Measurements from ENCODE around the gene FHIT. TPM values are rescaled to one million over a fixed set of nuclear protein-coding genes. Genes with fewer than 3 reads are reported as not detected.

Gene FHIT
- total and polyA plus RNA-seq, 10 of the 15 experiments (the other 5 are each of a cell fraction or from before 2014, with no cell fraction given) = 4.2 to 14.9 (median 9.4) TPM

DNA sequence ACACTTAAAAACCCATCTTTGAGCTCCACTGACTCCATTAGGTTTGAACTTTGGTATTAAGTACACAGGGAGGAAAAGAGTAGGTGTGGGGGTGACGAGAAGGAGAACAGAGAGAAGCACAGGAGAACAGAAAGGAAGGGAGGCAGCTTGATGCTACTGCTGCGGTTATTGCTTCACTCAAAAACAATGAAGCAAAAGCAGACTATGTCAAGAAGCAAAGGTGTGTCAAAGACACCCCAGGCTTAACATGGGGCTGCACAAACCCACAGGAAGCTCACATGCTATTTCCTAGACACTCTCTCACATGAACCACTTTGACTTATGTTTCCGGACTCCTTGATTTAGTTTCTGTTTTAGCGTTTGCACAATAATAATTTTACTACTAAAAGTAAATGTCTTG lies 1240.5 kb downstream of the FHIT start (continued):
- TF ChIP-seq SMAD1 (IDR thresholded peaks at IDR 0.05; ENCODE audit: low read depth, partially characterized antibody) = no peak
- TF ChIP-seq, protein P1, sequence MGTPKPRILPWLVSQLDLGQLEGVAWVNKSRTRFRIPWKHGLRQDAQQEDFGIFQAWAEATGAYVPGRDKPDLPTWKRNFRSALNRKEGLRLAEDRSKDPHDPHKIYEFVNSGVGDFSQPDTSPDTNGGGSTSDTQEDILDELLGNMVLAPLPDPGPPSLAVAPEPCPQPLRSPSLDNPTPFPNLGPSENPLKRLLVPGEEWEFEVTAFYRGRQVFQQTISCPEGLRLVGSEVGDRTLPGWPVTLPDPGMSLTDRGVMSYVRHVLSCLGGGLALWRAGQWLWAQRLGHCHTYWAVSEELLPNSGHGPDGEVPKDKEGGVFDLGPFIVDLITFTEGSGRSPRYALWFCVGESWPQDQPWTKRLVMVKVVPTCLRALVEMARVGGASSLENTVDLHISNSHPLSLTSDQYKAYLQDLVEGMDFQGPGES (IDR thresholded peaks at IDR 0.05) = no peak
- TF ChIP-seq, protein P2, sequence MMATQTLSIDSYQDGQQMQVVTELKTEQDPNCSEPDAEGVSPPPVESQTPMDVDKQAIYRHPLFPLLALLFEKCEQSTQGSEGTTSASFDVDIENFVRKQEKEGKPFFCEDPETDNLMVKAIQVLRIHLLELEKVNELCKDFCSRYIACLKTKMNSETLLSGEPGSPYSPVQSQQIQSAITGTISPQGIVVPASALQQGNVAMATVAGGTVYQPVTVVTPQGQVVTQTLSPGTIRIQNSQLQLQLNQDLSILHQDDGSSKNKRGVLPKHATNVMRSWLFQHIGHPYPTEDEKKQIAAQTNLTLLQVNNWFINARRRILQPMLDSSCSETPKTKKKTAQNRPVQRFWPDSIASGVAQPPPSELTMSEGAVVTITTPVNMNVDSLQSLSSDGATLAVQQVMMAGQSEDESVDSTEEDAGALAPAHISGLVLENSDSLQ (IDR thresholded peaks at IDR 0.05) = no peak
- peak in 1 of 2 experiments; percentile 83; a peak in 2 of 4 replicates for TF ChIP-seq ETV6 (conservative IDR thresholded peaks at IDR 0.05 in 1 of 2, IDR thresholded peaks at IDR 0.05 in 1 of 2; ENCODE audit: borderline replicate concordance in 1 of 2, low read depth in 1 of 2)
- TF ChIP-seq NR2C1 (IDR thresholded peaks at IDR 0.05) = no peak
- peak in 1 of 2 experiments; percentile 18; a peak in 1 of 4 replicates for TF ChIP-seq BHLHE40 (IDR thresholded peaks at IDR 0.05; ENCODE audit: borderline replicate concordance in 1 of 2, low read depth in 2 of 2, low read length in 1 of 2)
- TF ChIP-seq, protein P3, sequence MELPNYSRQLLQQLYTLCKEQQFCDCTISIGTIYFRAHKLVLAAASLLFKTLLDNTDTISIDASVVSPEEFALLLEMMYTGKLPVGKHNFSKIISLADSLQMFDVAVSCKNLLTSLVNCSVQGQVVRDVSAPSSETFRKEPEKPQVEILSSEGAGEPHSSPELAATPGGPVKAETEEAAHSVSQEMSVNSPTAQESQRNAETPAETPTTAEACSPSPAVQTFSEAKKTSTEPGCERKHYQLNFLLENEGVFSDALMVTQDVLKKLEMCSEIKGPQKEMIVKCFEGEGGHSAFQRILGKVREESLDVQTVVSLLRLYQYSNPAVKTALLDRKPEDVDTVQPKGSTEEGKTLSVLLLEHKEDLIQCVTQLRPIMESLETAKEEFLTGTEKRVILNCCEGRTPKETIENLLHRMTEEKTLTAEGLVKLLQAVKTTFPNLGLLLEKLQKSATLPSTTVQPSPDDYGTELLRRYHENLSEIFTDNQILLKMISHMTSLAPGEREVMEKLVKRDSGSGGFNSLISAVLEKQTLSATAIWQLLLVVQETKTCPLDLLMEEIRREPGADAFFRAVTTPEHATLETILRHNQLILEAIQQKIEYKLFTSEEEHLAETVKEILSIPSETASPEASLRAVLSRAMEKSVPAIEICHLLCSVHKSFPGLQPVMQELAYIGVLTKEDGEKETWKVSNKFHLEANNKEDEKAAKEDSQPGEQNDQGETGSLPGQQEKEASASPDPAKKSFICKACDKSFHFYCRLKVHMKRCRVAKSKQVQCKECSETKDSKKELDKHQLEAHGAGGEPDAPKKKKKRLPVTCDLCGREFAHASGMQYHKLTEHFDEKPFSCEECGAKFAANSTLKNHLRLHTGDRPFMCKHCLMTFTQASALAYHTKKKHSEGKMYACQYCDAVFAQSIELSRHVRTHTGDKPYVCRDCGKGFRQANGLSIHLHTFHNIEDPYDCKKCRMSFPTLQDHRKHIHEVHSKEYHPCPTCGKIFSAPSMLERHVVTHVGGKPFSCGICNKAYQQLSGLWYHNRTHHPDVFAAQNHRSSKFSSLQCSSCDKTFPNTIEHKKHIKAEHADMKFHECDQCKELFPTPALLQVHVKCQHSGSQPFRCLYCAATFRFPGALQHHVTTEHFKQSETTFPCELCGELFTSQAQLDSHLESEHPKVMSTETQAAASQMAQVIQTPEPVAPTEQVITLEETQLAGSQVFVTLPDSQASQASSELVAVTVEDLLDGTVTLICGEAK (IDR thresholded peaks at IDR 0.05; ENCODE audit: borderline replicate concordance) = no peak
- TF ChIP-seq BCL11A (IDR thresholded peaks at IDR 0.05; ENCODE audit: low read depth, low read length) = no peak
- TF ChIP-seq IKZF2 (IDR thresholded peaks at IDR 0.05) = peak in 1 of 2 experiments; percentile 19; a peak in 2 of 4 replicates
- TF ChIP-seq SMAD5 (IDR thresholded peaks at IDR 0.05; ENCODE audit: low read depth) = no peak
- TF ChIP-seq CBX5 (IDR thresholded peaks at IDR 0.05; ENCODE audit: low read depth) = no peak
- TF ChIP-seq CHD1 (IDR thresholded peaks at IDR 0.05; ENCODE audit: low read depth, low read length) = no peak
- no peak for TF ChIP-seq ZNF384 (IDR thresholded peaks at IDR 0.05; ENCODE audit: borderline replicate concordance, low read depth, low read length)
- TF ChIP-seq, protein P4, sequence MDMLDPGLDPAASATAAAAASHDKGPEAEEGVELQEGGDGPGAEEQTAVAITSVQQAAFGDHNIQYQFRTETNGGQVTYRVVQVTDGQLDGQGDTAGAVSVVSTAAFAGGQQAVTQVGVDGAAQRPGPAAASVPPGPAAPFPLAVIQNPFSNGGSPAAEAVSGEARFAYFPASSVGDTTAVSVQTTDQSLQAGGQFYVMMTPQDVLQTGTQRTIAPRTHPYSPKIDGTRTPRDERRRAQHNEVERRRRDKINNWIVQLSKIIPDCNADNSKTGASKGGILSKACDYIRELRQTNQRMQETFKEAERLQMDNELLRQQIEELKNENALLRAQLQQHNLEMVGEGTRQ (IDR thresholded peaks at IDR 0.05; ENCODE audit: borderline replicate concordance, low read depth, low read length) = no peak
- no peak for TF ChIP-seq SUPT20H (IDR thresholded peaks at IDR 0.05; ENCODE audit: borderline replicate concordance, control insufficient read depth, low read depth, low read length)
- 0 out of 2 replicates have a peak, but pooled peaks have one; percentile 25 for TF ChIP-seq GABPA (IDR thresholded peaks at IDR 0.05; ENCODE audit: low read depth)
- TF ChIP-seq NFYA (IDR thresholded peaks at IDR 0.05; ENCODE audit: borderline replicate concordance, low read depth, low read length) = no peak
- no peak for TF ChIP-seq NRF1 (conservative IDR thresholded peaks at IDR 0.05; ENCODE audit: low read depth, low read length)
- TF ChIP-seq ZNF217 (IDR thresholded peaks at IDR 0.05) = no peak
- 0 out of 2 replicates have a peak, but pooled peaks have one; percentile 17 for TF ChIP-seq FOXM1 (IDR thresholded peaks at IDR 0.05; ENCODE audit: low read depth, low read length)
- TF ChIP-seq, protein P5, sequence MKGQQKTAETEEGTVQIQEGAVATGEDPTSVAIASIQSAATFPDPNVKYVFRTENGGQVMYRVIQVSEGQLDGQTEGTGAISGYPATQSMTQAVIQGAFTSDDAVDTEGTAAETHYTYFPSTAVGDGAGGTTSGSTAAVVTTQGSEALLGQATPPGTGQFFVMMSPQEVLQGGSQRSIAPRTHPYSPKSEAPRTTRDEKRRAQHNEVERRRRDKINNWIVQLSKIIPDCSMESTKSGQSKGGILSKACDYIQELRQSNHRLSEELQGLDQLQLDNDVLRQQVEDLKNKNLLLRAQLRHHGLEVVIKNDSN (IDR thresholded peaks at IDR 0.05; ENCODE audit: borderline replicate concordance, extremely low read length, insufficient read depth, low read depth, low read length) = no peak
- peak; percentile 86 for TF ChIP-seq RUNX3 (IDR thresholded peaks at IDR 0.05; ENCODE audit: low read length)
- TF ChIP-seq RBBP5 (conservative IDR thresholded peaks at IDR 0.05) = no peak
- TF ChIP-seq RAD51 (IDR thresholded peaks at IDR 0.05) = no peak
